Amniotic epithelial cell (primary cell): Measurements from ENCODE around the gene ZDHHC19.
"Not testable (repeated sequence)": the region's sequence is repeated elsewhere in the genome, so short reads cannot be mapped to it uniquely, and the experiment has no call there.

Experiments used
- DNase-seq: peaks from one replicate; pipeline ENCODE4 v3.0.0-alpha.2; 2010; ENCODE audit warnings: low read depth

ZDHHC19 gene

GRCh38 chr3:196203846-196204245, 7.4 kb downstream of the ZDHHC19 start:
- DNase-seq = no peak

GRCh38 chr3:196202516-196202970, 8.7 kb downstream of the ZDHHC19 start:
- DNase-seq = peak; percentile 71

GRCh38 chr3:196198771-196199753, 12.1 kb downstream of the ZDHHC19 start:
- peak; percentile 41 for DNase-seq

GRCh38 chr3:196198081-196198675, 13.0 kb downstream of the ZDHHC19 start:
- DNase-seq = no peak

- DNase-seq = no peak
Observed at GRCh38 chr3:196197524-196197923, 13.7 kb downstream of the ZDHHC19 start.

- DNase-seq = no peak
Observed at GRCh38 chr3:196195664-196196265, 15.4 kb downstream of the ZDHHC19 start.

- DNase-seq = no peak
Observed at GRCh38 chr3:196194542-196194915, 16.7 kb downstream of the ZDHHC19 start.

- peak; percentile 35 for DNase-seq
Observed at GRCh38 chr3:196193736-196194541, 17.3 kb downstream of the ZDHHC19 start.

- DNase-seq = peak; percentile 34
Observed at GRCh38 chr3:196193133-196193735, 18.0 kb downstream of the ZDHHC19 start.

- no peak for DNase-seq
Observed at GRCh38 chr3:196192524-196193051, 18.6 kb downstream of the ZDHHC19 start.

- DNase-seq = no peak
Observed at GRCh38 chr3:196192036-196192523, 19.1 kb downstream of the ZDHHC19 start.

GRCh38 chr3:196189566-196190347, 21.4 kb downstream of the ZDHHC19 start:
- DNase-seq = no peak

- DNase-seq = no peak
Observed at GRCh38 chr3:196186651-196187573, 24.3 kb downstream of the ZDHHC19 start.

- DNase-seq = no peak
Observed at GRCh38 chr3:196184881-196185280, 26.3 kb downstream of the ZDHHC19 start.

- DNase-seq = not testable (repeated sequence)
Observed at GRCh38 chr3:196184169-196184432, 27.1 kb downstream of the ZDHHC19 start.

- no peak for DNase-seq
Observed at GRCh38 chr3:196181127-196181546, 30.1 kb downstream of the ZDHHC19 start.

GRCh38 chr3:196180346-196180745, 30.9 kb downstream of the ZDHHC19 start:
- no peak for DNase-seq

- DNase-seq = peak; percentile 33
Observed at GRCh38 chr3:196179380-196180308, 31.6 kb downstream of the ZDHHC19 start.
